H9 (cell line): ENCODE measurements around the gene ALDH6A1. TPM values are rescaled to one million over a fixed set of nuclear protein-coding genes. Genes with fewer than 3 reads are reported as not detected.
"Not testable (repeated sequence)": the region's sequence is repeated elsewhere in the genome, so short reads cannot be mapped to it uniquely, and the experiment has no call there.

Experiments used
- DNase-seq: peaks from one replicate; pipeline ENCODE4 v3.0.0-alpha.2; 2017
- H2AFZ ChIP-seq: one replicate; pipeline ENCODE4 v1.6.1; 2013; ENCODE audit warnings: mild to moderate bottlenecking, low read length, control low read depth, moderate library complexity
- H2AK5ac ChIP-seq: 2 replicates; pipeline ENCODE4 v1.6.1; 2013; ENCODE audit warnings: low read length, control low read depth, mixed read lengths; ENCODE audit not compliant: insufficient read length
- H2BK120ac ChIP-seq: one replicate; pipeline ENCODE4 v1.6.1; 2013; ENCODE audit warnings: low read depth, mild to moderate bottlenecking, low read length, control low read depth, inconsistent platforms; ENCODE audit not compliant: poor library complexity, severe bottlenecking
- H2BK12ac ChIP-seq: 2 replicates; pipeline ENCODE4 v1.6.1; 2013; ENCODE audit warnings: low read length, control low read depth, mixed read lengths, low read depth; ENCODE audit not compliant: insufficient read length
- H2BK15ac ChIP-seq: 2 replicates; pipeline ENCODE4 v1.6.1; 2013; ENCODE audit warnings: low read depth, low read length, control low read depth
- H2BK20ac ChIP-seq: one replicate; pipeline ENCODE4 v1.6.1; 2013; ENCODE audit warnings: low read depth, mild to moderate bottlenecking, low read length, control low read depth, inconsistent platforms; ENCODE audit not compliant: poor library complexity, severe bottlenecking
- H2BK5ac ChIP-seq: 2 replicates; pipeline ENCODE4 v1.6.1; 2013; ENCODE audit warnings: low read length, control low read depth, mixed read lengths; ENCODE audit not compliant: insufficient read length
- H3K14ac ChIP-seq: 2 replicates; pipeline ENCODE4 v1.6.1; 2013; ENCODE audit warnings: low read length, control low read depth; ENCODE audit not compliant: insufficient read depth
- H3K18ac ChIP-seq: 2 replicates; pipeline ENCODE4 v1.6.1; 2013; ENCODE audit warnings: low read depth, mild to moderate bottlenecking, mixed read lengths, low read length, control low read depth; ENCODE audit not compliant: insufficient read length
- H3K23ac ChIP-seq: 2 replicates; pipeline ENCODE4 v1.6.1; 2013; ENCODE audit warnings: low read length, control low read depth, mixed read lengths, low read depth; ENCODE audit not compliant: insufficient read length
- H3K23me2 ChIP-seq: 2 replicates; pipeline ENCODE4 v1.6.1; 2013; ENCODE audit warnings: low read depth, mild to moderate bottlenecking, mixed read lengths, low read length, control low read depth; ENCODE audit not compliant: insufficient read length, poor library complexity, severe bottlenecking
- H3K27ac ChIP-seq: 2 replicates; pipeline ENCODE4 v1.5.1; 2013; ENCODE audit warnings: low read length, control low read depth, mixed read lengths, low read depth; ENCODE audit not compliant: insufficient read length
- H3K27me3 ChIP-seq: 2 replicates; pipeline ENCODE4 v1.6.1; 2013; ENCODE audit warnings: low read length, control low read depth, inconsistent platforms; ENCODE audit not compliant: insufficient read depth
- H3K4ac ChIP-seq: 2 replicates; pipeline ENCODE4 v1.6.1; 2013; ENCODE audit warnings: low read depth, mild to moderate bottlenecking, control low read depth, inconsistent platforms, low read length, moderate library complexity
- H3K4me1 ChIP-seq: 2 replicates; pipeline ENCODE4 v1.6.1; 2013; ENCODE audit warnings: low read length, control low read depth, inconsistent platforms; ENCODE audit not compliant: insufficient read depth
- H3K4me2 ChIP-seq: 2 replicates; pipeline ENCODE4 v1.6.1; 2013; ENCODE audit warnings: low read length, control low read depth, mixed read lengths; ENCODE audit not compliant: insufficient read length, insufficient read depth
- H3K56ac ChIP-seq: 2 replicates; pipeline ENCODE4 v1.6.1; 2013; ENCODE audit warnings: low read depth, mild to moderate bottlenecking, mixed read lengths, low read length, control low read depth; ENCODE audit not compliant: insufficient read length
- H3K79me1 ChIP-seq: 2 replicates; pipeline ENCODE4 v1.6.1; 2013; ENCODE audit warnings: low read depth, mild to moderate bottlenecking, moderate library complexity, low read length, control low read depth, inconsistent platforms; ENCODE audit not compliant: insufficient read depth, poor library complexity, severe bottlenecking
- H3K79me2 ChIP-seq: 2 replicates; pipeline ENCODE4 v1.6.1; 2013; ENCODE audit warnings: low read length, control low read depth, inconsistent platforms; ENCODE audit not compliant: insufficient read depth
- H3K9ac ChIP-seq: 2 replicates; pipeline ENCODE4 v1.6.1; 2013; ENCODE audit warnings: low read length, control low read depth, mixed read lengths; ENCODE audit not compliant: insufficient read length; ENCODE audit errors: extremely low read depth
- H3K9me3 ChIP-seq: one replicate; pipeline ENCODE4 v1.6.1; 2013; ENCODE audit warnings: low read depth, low read length, inconsistent platforms; ENCODE audit not compliant: control insufficient read depth
- H3T11ph ChIP-seq: one replicate; pipeline ENCODE4 v1.6.1; 2013; ENCODE audit warnings: mild to moderate bottlenecking, low read length, control low read depth, inconsistent platforms
- H4K20me1 ChIP-seq: one replicate; pipeline ENCODE4 v1.6.1; 2013; ENCODE audit not compliant: control insufficient read depth, insufficient read length, insufficient read depth
- H4K5ac ChIP-seq: 2 replicates; pipeline ENCODE4 v1.6.1; 2013; ENCODE audit warnings: low read depth, mild to moderate bottlenecking, mixed read lengths, low read length, control low read depth; ENCODE audit not compliant: insufficient read length
- H4K8ac ChIP-seq: replicated peaks from 2 replicates; pipeline ENCODE4 v1.6.1; 2013; ENCODE audit warnings: low read length, control low read depth, mixed read lengths, low read depth; ENCODE audit not compliant: insufficient read length
- H4K91ac ChIP-seq: 2 replicates; pipeline ENCODE4 v1.6.1; 2013; ENCODE audit warnings: low read depth, mild to moderate bottlenecking, moderate library complexity, mixed read lengths, low read length, control low read depth; ENCODE audit not compliant: insufficient read length
- H3K27ac Mint-ChIP-seq, 3 experiments: 2 replicates in 2 of 3; 3 replicates in 1 of 3; pipeline ENCODE4 v1.8.0; 2020 to 2021; ENCODE audit warnings: mixed read lengths in 3 of 3, mild to moderate bottlenecking in 1 of 3, moderate library complexity in 1 of 3
- H3K27me3 Mint-ChIP-seq: 2 replicates; pipeline ENCODE4 v1.8.0; 2021; ENCODE audit warnings: low read depth, mild to moderate bottlenecking, moderate library complexity, mixed read lengths
- H3K36me3 Mint-ChIP-seq, 3 experiments: 2 replicates in 2 of 3; 3 replicates in 1 of 3; pipeline ENCODE4 v1.8.0; 2020 to 2021; ENCODE audit warnings: low read depth in 3 of 3, mixed read lengths in 3 of 3; ENCODE audit not compliant: insufficient read depth in 1 of 3
- H3K4me1 Mint-ChIP-seq, 2 experiments: 2 replicates each; pipeline ENCODE4 v1.8.0; 2020; ENCODE audit warnings: mixed read lengths in 2 of 2
- H3K4me3 Mint-ChIP-seq, 2 experiments: 2 replicates in 1 of 2; 3 replicates in 1 of 2; pipeline ENCODE4 v1.8.0; 2020 to 2021; ENCODE audit warnings: mild to moderate bottlenecking in 2 of 2, mixed read lengths in 2 of 2, moderate library complexity in 1 of 2
- H3K9me3 Mint-ChIP-seq, 2 experiments: 2 replicates in 1 of 2; 3 replicates in 1 of 2; pipeline ENCODE4 v1.8.0; 2020; ENCODE audit warnings: mild to moderate bottlenecking in 2 of 2, mixed read lengths in 2 of 2, moderate library complexity in 1 of 2
- WGBS: extraction: QIAGEN DNeasy Blood & Tissue Kit; methylation state at CpG from one replicate; pipeline ENCODE4 v1.1.7; 2013; ENCODE audit warnings: missing lambda C conversion rate, low lambda C conversion rate, mixed read lengths; ENCODE audit not compliant: insufficient read length; ENCODE audit errors: extremely low coverage; 5-methylcytosine and 5-hydroxymethylcytosine counted together
- total RNA-seq: library from RNA; stranded (reverse); gene quantifications from 2 replicates; pipeline ENCODE4 v1.2.1, GENCODE V29; 2021
- TF ChIP-seq, protein P1 (sequence below): fragments of 200-600 bp; sonication (generic); conservative IDR thresholded peaks from 3 replicates; pipeline ENCODE4 v1.8.0; 2021; ENCODE audit warnings: antibody characterized with exemption, mild to moderate bottlenecking

The ALDH6A1 gene
- total RNA-seq, 1 experiment from 2014 or later = 37.8 TPM

DNA sequence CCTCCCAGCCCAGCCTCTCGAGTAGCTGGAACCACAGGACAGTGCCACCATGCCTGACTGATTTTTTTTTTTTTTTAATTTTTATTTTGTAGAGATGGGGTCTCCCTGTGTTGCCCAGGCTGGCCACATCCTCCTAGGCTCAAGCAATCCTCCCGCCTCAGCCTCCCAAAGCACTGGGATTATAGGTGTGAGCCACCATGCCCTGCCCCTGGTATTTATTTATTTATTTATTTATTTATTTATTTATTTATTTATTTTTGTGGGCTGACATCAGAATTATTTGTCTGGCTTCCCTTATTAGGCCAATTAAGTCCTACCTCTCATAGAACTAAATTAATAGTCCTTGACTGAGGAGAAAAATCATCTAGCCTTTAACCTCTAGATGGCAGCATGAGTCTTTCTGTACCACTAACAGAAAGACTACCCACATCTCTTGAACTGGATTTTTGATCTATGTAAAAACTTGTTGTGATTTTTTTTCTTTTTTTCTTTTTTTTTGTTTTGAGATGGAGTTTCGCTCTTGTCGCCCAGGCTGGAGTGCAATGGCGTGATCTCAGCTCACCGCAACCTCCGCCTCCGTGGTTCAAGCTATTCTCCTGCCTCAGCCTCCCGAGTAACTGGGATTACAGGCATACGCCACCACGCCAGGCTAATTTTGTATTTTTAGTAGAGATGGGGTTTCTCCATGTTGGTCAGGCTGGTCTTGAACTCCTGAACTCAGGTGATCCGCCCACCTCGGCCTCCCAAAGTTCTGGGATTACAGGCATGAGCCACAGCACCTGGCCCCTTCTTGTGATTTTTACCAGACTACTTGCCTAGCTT, 27.4 kb upstream of the ALDH6A1 start:
- H3K36me3 Mint-ChIP-seq = peaks cover 8 to 24% (median 15%) of the 10 kb centered on the region in 3 experiments; a peak in 6 of 7 replicates
- not testable (repeated sequence) for H4K8ac ChIP-seq, H3T11ph ChIP-seq, H2BK120ac ChIP-seq, H2BK20ac ChIP-seq, H3K4me2 ChIP-seq, DNase-seq, H3K79me1 ChIP-seq, H3K23me2 ChIP-seq, H3K27ac Mint-ChIP-seq, H4K91ac ChIP-seq, H3K27me3 Mint-ChIP-seq, H3K23ac ChIP-seq, H3K14ac ChIP-seq, H3K9ac ChIP-seq, H3K4me3 Mint-ChIP-seq, H3K79me2 ChIP-seq, H3K18ac ChIP-seq, H2BK5ac ChIP-seq, H3K4me1 Mint-ChIP-seq, H3K4me1 ChIP-seq, H3K9me3 Mint-ChIP-seq, H3K27ac ChIP-seq, H3K56ac ChIP-seq, H3K4ac ChIP-seq, H2AK5ac ChIP-seq, H3K9me3 ChIP-seq, H4K5ac ChIP-seq, H4K20me1 ChIP-seq, H2BK15ac ChIP-seq, H3K27me3 ChIP-seq, H2AFZ ChIP-seq, H2BK12ac ChIP-seq
- no CpG with 5 or more reads among the region's 13 CpGs for whole genome bisulfite sequencing
- TF ChIP-seq, protein P1, sequence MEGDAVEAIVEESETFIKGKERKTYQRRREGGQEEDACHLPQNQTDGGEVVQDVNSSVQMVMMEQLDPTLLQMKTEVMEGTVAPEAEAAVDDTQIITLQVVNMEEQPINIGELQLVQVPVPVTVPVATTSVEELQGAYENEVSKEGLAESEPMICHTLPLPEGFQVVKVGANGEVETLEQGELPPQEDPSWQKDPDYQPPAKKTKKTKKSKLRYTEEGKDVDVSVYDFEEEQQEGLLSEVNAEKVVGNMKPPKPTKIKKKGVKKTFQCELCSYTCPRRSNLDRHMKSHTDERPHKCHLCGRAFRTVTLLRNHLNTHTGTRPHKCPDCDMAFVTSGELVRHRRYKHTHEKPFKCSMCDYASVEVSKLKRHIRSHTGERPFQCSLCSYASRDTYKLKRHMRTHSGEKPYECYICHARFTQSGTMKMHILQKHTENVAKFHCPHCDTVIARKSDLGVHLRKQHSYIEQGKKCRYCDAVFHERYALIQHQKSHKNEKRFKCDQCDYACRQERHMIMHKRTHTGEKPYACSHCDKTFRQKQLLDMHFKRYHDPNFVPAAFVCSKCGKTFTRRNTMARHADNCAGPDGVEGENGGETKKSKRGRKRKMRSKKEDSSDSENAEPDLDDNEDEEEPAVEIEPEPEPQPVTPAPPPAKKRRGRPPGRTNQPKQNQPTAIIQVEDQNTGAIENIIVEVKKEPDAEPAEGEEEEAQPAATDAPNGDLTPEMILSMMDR = peak; percentile 66
